KMS-11 (cell line): ENCODE measurements around the gene CHRNA10.

Experiments used
- H2AFZ ChIP-seq: fragments of 200-600 bp; sonication (generic); 2 replicates; pipeline ENCODE4 v1.6.1; 2016; ENCODE audit warnings: antibody characterized with exemption, mixed run types, low read depth
- H3K27ac ChIP-seq: fragments of 200-600 bp; sonication (generic); 2 replicates; pipeline ENCODE4 v1.6.1; 2016; ENCODE audit warnings: mild to moderate bottlenecking, mixed run types
- H3K27me3 ChIP-seq: fragments of 200-600 bp; sonication (generic); 2 replicates; pipeline ENCODE4 v1.6.1; 2017; ENCODE audit warnings: mild to moderate bottlenecking, low read depth, mixed run types, moderate library complexity; ENCODE audit not compliant: insufficient read depth
- H3K36me3 ChIP-seq: fragments of 200-600 bp; sonication (generic); 2 replicates; pipeline ENCODE4 v1.6.1; 2017; ENCODE audit warnings: mild to moderate bottlenecking, mixed run types; ENCODE audit not compliant: insufficient read depth
- H3K4me1 ChIP-seq: fragments of 200-600 bp; sonication (generic); 2 replicates; pipeline ENCODE4 v1.6.1; 2016; ENCODE audit warnings: mild to moderate bottlenecking, low read depth, mixed run types; ENCODE audit not compliant: poor library complexity, severe bottlenecking
- H3K4me2 ChIP-seq: fragments of 200-600 bp; sonication (generic); 2 replicates; pipeline ENCODE4 v1.7.0; 2016; ENCODE audit warnings: mild to moderate bottlenecking, mixed run types
- H3K4me3 ChIP-seq: fragments of 200-600 bp; sonication (generic); IDR thresholded peaks from 2 replicates; pipeline ENCODE4 v1.6.1; 2017; ENCODE audit warnings: low read depth, low read length, mixed read lengths; ENCODE audit not compliant: insufficient read depth
- H3K79me2 ChIP-seq: fragments of 200-600 bp; sonication (generic); 2 replicates; pipeline ENCODE4 v1.6.1; 2016; ENCODE audit warnings: low read depth, mixed run types; ENCODE audit not compliant: insufficient read depth
- H3K9ac ChIP-seq: fragments of 200-600 bp; sonication (generic); 2 replicates; pipeline ENCODE4 v1.6.1; 2016; ENCODE audit warnings: mild to moderate bottlenecking, mixed run types
- H4K20me1 ChIP-seq: fragments of 200-600 bp; sonication (generic); 2 replicates; pipeline ENCODE4 v1.6.1; 2016; ENCODE audit warnings: mild to moderate bottlenecking, mixed run types; ENCODE audit not compliant: insufficient read depth
- CTCF ChIP-seq: fragments of 200-600 bp; sonication (generic); conservative IDR thresholded peaks from 2 replicates; pipeline ENCODE4 v1.6.1; 2017; ENCODE audit warnings: low read depth, mild to moderate bottlenecking, antibody characterized with exemption, low read length, moderate library complexity, mixed read lengths

The CHRNA10 gene

GRCh38 chr11:3665336-3666022, 5.7 kb downstream of the CHRNA10 start:
- Histone ChIP-seq H3K79me2 (no peaks in the 10 kb centered on the region), H3K9ac (no peak overlapping the region), H3K4me1 (no peaks in the 10 kb centered on the region), H2AFZ (no peak overlapping the region), H4K20me1 (no peaks in the 10 kb centered on the region), H3K27ac (no peak overlapping the region), H3K4me3 (no peak overlapping the region), H3K27me3 (no peaks in the 10 kb centered on the region), H3K36me3 (no peaks in the 10 kb centered on the region), H3K4me2 (no peak overlapping the region)
- TF ChIP-seq CTCF: no peak

GRCh38 chr11:3664032-3664630, 7.1 kb downstream of the CHRNA10 start:
- Histone ChIP-seq H3K4me3 (no peak overlapping the region), H3K79me2 (no peaks in the 10 kb centered on the region), H3K27ac (no peak overlapping the region), H3K9ac (no peak overlapping the region), H3K4me2 (no peak overlapping the region), H2AFZ (no peak overlapping the region), H3K36me3 (no peaks in the 10 kb centered on the region), H3K4me1 (no peaks in the 10 kb centered on the region), H3K27me3 (no peaks in the 10 kb centered on the region), H4K20me1 (no peaks in the 10 kb centered on the region)
- TF ChIP-seq CTCF: no peak

GRCh38 chr11:3662856-3663255, 8.3 kb downstream of the CHRNA10 start:
- H3K4me2 ChIP-seq: no peak overlapping the region
- no peak overlapping the region for H3K4me3 ChIP-seq
- H3K9ac ChIP-seq: no peak overlapping the region
- H3K27me3 ChIP-seq: no peaks in the 10 kb centered on the region
- H3K4me1 ChIP-seq: no peaks in the 10 kb centered on the region
- no peak overlapping the region for H3K27ac ChIP-seq
- H2AFZ ChIP-seq: no peak overlapping the region
- TF ChIP-seq CTCF: no peak
- no peaks in the 10 kb centered on the region for H4K20me1 ChIP-seq
- H3K79me2 ChIP-seq: no peaks in the 10 kb centered on the region
- no peaks in the 10 kb centered on the region for H3K36me3 ChIP-seq

- no peak overlapping the region for H3K27ac ChIP-seq
- no peak overlapping the region for H2AFZ ChIP-seq
- TF ChIP-seq CTCF: no peak
- no peak overlapping the region for H3K4me3 ChIP-seq
- no peaks in the 10 kb centered on the region for H3K27me3 ChIP-seq
- no peak overlapping the region for H3K4me2 ChIP-seq
- H3K4me1 ChIP-seq: no peaks in the 10 kb centered on the region
- H4K20me1 ChIP-seq: no peaks in the 10 kb centered on the region
- H3K36me3 ChIP-seq: no peaks in the 10 kb centered on the region
- no peak overlapping the region for H3K9ac ChIP-seq
- no peaks in the 10 kb centered on the region for H3K79me2 ChIP-seq
Measured at GRCh38 chr11:3660960-3661359, 10.2 kb downstream of the CHRNA10 start.
